OCI-LY3 (cell line): ENCODE data around the gene F2RL2.

Experiments
- H2AFZ ChIP-seq: fragments of 200-600, 300-600 bp; shearing (Covaris generic); 2 replicates; pipeline ENCODE4 v1.6.0; 2014; ENCODE audit warnings: antibody characterized with exemption, low read depth, low read length
- H3K27ac ChIP-seq: fragments of 200-600, 300-600 bp; sonication (generic); 2 replicates; pipeline ENCODE4 v1.5.1; 2014; ENCODE audit warnings: mild to moderate bottlenecking, low read length, moderate library complexity, mixed read lengths
- H3K27me3 ChIP-seq: fragments of 200-600, 300-600 bp; sonication (generic); 2 replicates; pipeline ENCODE4 v1.6.1; 2014; ENCODE audit warnings: low read depth, low read length, mixed read lengths
- H3K36me3 ChIP-seq: fragments of 200-600, 300-600 bp; sonication (generic); replicated peaks from 2 replicates; pipeline ENCODE3; 2014; ENCODE audit warnings: low read depth, low read length, mixed read lengths
- H3K4me1 ChIP-seq: fragments of 300-600, 200-600 bp; sonication (generic); 2 replicates; pipeline ENCODE4 v1.6.1; 2014; ENCODE audit warnings: low read length, mixed read lengths
- H3K4me2 ChIP-seq: fragments of 200-600, 300-600 bp; sonication (generic); 2 replicates; pipeline ENCODE4 v1.6.1; 2014; ENCODE audit warnings: low read length, mixed read lengths
- H3K4me3 ChIP-seq: fragments of 300-600, 200-600 bp; sonication (generic); 2 replicates; pipeline ENCODE4 v1.5.1; 2014; ENCODE audit warnings: antibody characterized with exemption, mild to moderate bottlenecking, low read length, moderate library complexity
- H3K79me2 ChIP-seq: fragments of 300-600, 200-600 bp; shearing (Covaris generic); 2 replicates; pipeline ENCODE4 v1.6.1; 2014; ENCODE audit warnings: mild to moderate bottlenecking, low read length, mixed read lengths
- H3K9ac ChIP-seq: fragments of 300-600, 200-600 bp; shearing (Covaris generic); 2 replicates; pipeline ENCODE4 v1.6.0; 2014; ENCODE audit warnings: mild to moderate bottlenecking, low read length, moderate library complexity
- H3K9me3 ChIP-seq: fragments of 200-600, 300-600 bp; shearing (Covaris generic); 2 replicates; pipeline ENCODE4 v1.6.1; 2014; ENCODE audit warnings: low read length, mixed read lengths; ENCODE audit not compliant: insufficient read depth
- H4K20me1 ChIP-seq: fragments of 200-600, 300-600 bp; sonication (generic); 2 replicates; pipeline ENCODE4 v1.6.1; 2016; ENCODE audit warnings: low read length, mixed read lengths; ENCODE audit not compliant: insufficient read depth
- EZH2phosphoT487 ChIP-seq: fragments of 200-600 bp; shearing (Covaris generic); IDR thresholded peaks from 2 replicates; pipeline ENCODE4 v1.6.1; 2018; ENCODE audit warnings: antibody characterized with exemption, mixed run types, low read depth
- TF ChIP-seq, protein P1 (sequence below): fragments of 200-600, 300-600 bp; sonication (generic); IDR thresholded peaks from 2 replicates; pipeline ENCODE4 v1.5.1; 2014; ENCODE audit warnings: antibody characterized with exemption, low read length, low read depth

F2RL2 gene

DNA sequence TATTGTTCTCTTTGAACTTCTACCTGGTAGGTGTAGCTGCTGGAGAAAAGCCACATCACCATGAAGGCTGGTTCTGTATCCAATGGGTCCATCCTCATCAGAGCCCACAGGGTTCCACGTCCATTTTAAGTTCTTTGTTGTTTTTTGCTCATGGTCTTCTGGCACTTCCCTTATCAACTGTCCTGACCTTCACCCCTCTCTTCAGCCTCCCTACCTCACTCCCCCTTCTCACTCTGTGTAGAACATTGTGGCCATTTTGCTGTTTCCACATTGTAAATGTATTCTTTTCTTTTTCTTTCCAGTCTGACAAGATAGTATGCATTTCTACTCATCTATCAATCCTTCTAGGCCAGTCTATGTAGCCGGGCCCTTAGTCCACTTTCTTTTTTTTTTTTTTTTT lies 44.3 kb upstream of the F2RL2 start:
- H3K27ac ChIP-seq, result no peak overlapping the region
- no peak overlapping the region for H3K4me2 ChIP-seq
- H3K27me3 ChIP-seq, result no peaks in the 10 kb centered on the region
- no peaks in the 10 kb centered on the region for H3K79me2 ChIP-seq
- no peaks in the 10 kb centered on the region for H4K20me1 ChIP-seq
- H2AFZ ChIP-seq, result no peak overlapping the region
- H3K4me3 ChIP-seq, result no peak overlapping the region
- H3K9me3 ChIP-seq, result no peaks in the 10 kb centered on the region
- no peak overlapping the region for H3K9ac ChIP-seq
- TF ChIP-seq, protein P1, sequence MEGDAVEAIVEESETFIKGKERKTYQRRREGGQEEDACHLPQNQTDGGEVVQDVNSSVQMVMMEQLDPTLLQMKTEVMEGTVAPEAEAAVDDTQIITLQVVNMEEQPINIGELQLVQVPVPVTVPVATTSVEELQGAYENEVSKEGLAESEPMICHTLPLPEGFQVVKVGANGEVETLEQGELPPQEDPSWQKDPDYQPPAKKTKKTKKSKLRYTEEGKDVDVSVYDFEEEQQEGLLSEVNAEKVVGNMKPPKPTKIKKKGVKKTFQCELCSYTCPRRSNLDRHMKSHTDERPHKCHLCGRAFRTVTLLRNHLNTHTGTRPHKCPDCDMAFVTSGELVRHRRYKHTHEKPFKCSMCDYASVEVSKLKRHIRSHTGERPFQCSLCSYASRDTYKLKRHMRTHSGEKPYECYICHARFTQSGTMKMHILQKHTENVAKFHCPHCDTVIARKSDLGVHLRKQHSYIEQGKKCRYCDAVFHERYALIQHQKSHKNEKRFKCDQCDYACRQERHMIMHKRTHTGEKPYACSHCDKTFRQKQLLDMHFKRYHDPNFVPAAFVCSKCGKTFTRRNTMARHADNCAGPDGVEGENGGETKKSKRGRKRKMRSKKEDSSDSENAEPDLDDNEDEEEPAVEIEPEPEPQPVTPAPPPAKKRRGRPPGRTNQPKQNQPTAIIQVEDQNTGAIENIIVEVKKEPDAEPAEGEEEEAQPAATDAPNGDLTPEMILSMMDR, result no peak
- no peak for TF ChIP-seq EZH2phosphoT487
- no peaks in the 10 kb centered on the region for H3K36me3 ChIP-seq
- peaks cover 18% of the 10 kb centered on the region for H3K4me1 ChIP-seq

DNA sequence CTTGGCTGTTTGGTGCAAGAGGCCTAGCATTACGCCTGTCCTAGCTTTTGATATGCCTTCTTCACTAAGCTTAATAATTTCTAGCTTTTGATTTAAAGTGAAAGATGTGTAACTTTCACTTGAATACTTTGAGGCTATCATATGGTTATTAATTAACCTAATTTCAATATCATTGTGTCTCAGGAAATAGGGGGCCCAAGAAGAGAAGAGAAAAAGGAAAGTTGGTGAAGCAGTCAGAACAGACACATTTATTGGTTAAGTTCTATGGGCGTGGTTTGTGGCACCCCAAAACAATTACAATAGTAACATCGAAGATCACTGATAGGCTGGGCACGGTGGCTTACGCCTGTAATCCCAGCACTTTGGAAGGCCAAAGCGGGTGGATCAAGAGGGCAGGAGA lies 40.9 kb upstream of the F2RL2 start:
- Histone ChIP-seq H4K20me1 (no peaks in the 10 kb centered on the region), H3K79me2 (no peaks in the 10 kb centered on the region), H3K4me2 (peak overlapping the region; percentile 66), H3K4me1 (peaks cover 23% of the 10 kb centered on the region), H2AFZ (no peak overlapping the region), H3K9ac (no peak overlapping the region), H3K27ac (no peak overlapping the region), H3K27me3 (no peaks in the 10 kb centered on the region), H3K4me3 (peak overlapping the region; percentile 52), H3K9me3 (no peaks in the 10 kb centered on the region), H3K36me3 (no peaks in the 10 kb centered on the region)
- TF ChIP-seq EZH2phosphoT487, result no peak
- TF ChIP-seq, protein P1, result no peak

DNA sequence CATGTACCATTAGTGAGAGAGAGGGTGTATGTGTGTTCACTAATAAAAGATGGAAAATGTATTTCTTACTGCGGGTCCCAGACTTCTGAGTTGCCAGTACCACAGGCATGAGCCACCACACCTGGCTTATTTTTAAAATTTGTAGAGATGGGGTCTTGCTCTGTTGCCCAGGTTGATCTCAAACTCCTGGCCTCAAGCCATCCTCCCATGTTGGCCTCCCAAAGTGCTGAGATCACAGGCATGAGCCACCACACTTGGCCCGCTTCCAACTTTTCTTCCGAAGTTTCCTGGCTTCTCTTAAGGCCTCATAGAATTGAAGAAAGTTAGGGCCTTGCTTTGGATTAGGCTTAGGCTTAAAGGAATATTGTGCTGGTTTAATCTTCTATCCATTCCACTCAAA lies 40.4 kb upstream of the F2RL2 start:
- Histone ChIP-seq H3K79me2 (no peaks in the 10 kb centered on the region), H2AFZ (no peak overlapping the region), H3K4me3 (peak overlapping the region; percentile 52), H4K20me1 (no peaks in the 10 kb centered on the region), H3K9me3 (no peaks in the 10 kb centered on the region), H3K27ac (no peak overlapping the region), H3K4me2 (peak overlapping the region; percentile 66), H3K36me3 (no peaks in the 10 kb centered on the region), H3K27me3 (no peaks in the 10 kb centered on the region), H3K4me1 (peaks cover 23% of the 10 kb centered on the region), H3K9ac (no peak overlapping the region)
- TF ChIP-seq, protein P1, result no peak
- no peak for TF ChIP-seq EZH2phosphoT487

DNA sequence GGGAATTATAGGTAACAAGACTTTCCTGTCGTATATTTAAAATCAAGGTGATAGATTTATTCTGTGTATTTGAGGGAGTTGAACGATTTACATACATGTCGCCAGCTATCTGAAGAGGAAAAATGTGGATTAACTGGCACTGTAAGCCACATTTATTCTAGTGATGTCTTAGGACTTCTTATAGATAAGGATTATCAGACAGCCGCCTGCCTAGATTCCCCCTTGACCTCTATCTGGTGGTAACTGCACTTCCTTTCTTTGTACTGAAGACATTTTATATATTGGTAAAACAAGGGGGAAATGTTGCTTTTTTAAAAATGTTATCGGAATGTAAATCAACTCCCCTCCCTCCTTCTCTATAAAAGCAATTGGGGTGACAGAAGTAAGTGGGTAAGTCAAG lies 39.3 kb upstream of the F2RL2 start:
- Histone ChIP-seq H3K4me2 (no peak overlapping the region), H2AFZ (no peak overlapping the region), H3K79me2 (no peaks in the 10 kb centered on the region), H4K20me1 (no peaks in the 10 kb centered on the region), H3K4me1 (peaks cover 23% of the 10 kb centered on the region), H3K9ac (no peak overlapping the region), H3K27me3 (no peaks in the 10 kb centered on the region), H3K36me3 (no peaks in the 10 kb centered on the region), H3K27ac (no peak overlapping the region), H3K4me3 (no peak overlapping the region), H3K9me3 (no peaks in the 10 kb centered on the region)
- no peak for TF ChIP-seq EZH2phosphoT487
- TF ChIP-seq, protein P1, result no peak
